HG02852 (cell line): ENCODE measurements around the gene UNC5A.

Experiments used
- ATAC-seq: cut with Tn5 transposase; IDR thresholded peaks from one replicate; pipeline ENCODE4 v1.9.1; 2021; ENCODE audit warnings: mild to moderate bottlenecking, moderate library complexity; ENCODE audit not compliant: unreplicated experiment

Gene UNC5A

GRCh38 chr5:176844706-176845391 lies 34.5 kb downstream of the UNC5A start:
- ATAC-seq, result no peak

GRCh38 chr5:176845392-176845713 lies 35.0 kb downstream of the UNC5A start:
- no peak for ATAC-seq

DNA sequence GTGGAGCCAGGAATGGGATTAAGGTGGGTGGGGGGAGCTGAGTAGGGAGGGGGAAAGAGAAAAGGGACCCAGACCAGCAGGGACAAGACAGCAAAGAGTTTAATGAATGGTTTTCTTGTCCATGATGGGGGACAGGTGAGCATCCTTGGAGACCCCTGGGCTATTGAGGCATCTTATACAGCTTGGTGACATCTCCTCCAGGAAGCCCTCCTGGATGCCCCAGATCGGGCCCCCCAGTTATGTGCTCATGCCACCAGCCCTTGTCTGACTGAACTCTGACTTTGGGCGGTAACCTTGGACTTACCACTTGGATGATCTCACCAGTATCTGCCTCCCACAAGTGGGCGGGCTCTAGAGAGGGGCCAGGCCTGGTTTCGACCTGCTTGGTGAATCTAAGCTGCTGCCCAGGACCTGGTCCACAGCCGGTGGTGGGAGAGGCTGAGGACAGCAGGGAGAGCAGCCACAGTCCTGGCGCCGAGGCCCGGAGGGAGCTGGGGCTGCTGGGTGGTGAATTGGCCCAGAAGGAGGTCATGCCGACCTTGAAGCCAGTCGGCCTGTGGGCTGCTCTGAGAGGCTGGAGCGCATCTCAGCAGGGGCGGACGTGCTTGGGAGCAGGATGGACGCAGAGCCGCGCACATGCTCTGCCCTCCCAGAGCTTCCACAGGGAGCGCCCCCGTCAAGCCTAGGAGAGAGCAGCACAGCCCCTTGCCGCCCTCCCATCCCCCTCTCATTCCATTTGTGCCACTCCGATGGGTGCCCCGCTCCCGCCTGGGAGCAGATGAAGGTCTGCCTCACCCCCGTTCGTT lies 36.2 kb downstream of the UNC5A start:
- ATAC-seq, result no peak

- ATAC-seq, result no peak
Observed at GRCh38 chr5:176847148-176847547, 36.8 kb downstream of the UNC5A start.

GRCh38 chr5:176847726-176848290 lies 37.4 kb downstream of the UNC5A start:
- ATAC-seq, result no peak

DNA sequence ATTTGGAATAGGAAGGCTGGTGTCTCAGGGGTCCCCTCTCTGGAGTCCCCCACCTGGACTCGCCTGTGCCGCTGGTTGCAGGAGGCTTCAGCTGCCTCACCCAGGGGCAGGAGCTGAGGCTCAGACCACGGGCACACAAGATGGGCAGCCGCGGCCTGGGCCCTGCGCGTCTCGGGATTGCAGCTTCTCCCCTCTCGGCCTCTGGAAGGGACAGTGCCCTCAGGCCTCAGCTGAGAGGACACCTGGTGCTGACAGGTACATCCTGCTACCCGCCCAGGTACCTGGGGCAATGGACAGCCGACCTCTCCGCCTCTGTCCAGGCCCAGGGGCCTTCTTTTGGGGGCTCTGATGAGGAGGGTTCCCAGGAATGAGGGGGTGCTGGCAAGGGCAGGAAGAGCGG lies 38.3 kb downstream of the UNC5A start:
- no peak for ATAC-seq

DNA sequence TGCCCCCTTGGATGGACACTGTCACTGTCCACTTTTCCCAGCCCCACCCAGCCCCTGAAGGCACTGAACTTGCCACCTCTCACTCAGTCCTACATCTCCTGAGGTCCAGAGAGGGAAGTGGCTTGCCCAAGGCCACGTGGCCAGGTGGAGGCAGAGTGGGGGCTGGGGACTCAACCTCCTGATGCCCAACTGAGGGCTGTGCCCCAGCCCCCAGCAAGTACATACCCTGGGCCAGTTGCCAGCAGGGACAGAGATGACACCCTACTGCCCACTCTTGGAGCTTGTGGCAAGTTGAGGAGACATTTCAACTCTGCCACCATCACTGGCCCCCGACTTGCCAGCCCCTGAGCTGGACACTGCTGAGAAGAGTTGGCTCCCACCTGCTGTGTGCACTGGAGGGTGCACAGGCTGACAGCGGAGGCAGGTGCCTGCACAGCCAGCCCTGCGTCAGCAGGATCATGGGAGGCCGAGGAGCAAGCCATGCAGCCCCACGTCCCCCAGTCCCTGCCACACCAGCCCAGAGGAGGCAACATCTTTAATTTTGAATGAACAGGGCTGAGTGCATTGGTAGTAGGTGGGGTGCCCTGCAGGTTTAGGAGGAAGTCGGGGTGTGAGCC lies 39.4 kb downstream of the UNC5A start:
- ATAC-seq, result no peak

DNA sequence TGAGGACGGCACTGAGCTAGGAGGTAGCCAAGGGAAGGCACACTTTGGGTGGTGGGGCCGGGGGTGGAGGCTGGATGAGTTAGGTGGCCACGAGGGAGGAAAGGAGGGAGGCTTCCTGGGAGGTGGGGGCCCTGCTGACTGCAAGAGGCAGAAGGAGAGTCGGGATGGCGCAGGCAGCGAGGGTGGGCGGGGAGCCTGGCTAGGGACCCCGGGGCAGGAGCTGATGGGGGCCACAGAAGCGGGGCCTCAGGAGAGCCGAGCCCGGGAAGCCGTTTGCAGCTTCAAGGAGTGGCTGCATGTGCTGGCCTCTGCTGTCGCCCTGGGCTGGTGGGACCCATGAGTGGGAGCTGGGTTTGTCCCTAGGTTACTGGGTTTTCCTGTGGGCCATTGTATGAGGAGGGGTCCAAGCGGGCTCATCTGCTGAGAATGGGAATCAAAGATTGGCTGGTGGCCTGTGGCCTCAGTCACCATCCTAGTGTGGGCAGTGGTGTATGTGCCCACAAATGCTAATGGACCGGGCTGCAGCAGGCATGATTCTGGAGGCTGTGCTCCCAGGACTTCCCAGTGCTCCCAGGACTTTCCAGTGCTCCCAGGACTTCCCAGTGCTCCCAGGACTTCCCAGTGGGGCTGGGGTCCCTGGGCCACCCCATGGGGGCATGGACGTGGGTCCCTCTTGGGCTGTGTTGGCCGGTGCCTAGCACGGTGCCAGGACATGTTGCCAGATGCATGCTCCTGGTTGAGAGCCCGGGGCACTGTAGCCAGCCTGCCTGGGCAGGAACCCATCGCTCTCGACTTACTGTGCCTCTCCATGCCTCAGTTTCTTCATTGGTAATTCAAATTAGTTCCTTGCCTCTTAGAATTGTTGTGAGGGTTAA lies 40.2 kb downstream of the UNC5A start:
- ATAC-seq, result no peak

GRCh38 chr5:176851380-176851779 lies 41.0 kb downstream of the UNC5A start:
- no peak for ATAC-seq

DNA sequence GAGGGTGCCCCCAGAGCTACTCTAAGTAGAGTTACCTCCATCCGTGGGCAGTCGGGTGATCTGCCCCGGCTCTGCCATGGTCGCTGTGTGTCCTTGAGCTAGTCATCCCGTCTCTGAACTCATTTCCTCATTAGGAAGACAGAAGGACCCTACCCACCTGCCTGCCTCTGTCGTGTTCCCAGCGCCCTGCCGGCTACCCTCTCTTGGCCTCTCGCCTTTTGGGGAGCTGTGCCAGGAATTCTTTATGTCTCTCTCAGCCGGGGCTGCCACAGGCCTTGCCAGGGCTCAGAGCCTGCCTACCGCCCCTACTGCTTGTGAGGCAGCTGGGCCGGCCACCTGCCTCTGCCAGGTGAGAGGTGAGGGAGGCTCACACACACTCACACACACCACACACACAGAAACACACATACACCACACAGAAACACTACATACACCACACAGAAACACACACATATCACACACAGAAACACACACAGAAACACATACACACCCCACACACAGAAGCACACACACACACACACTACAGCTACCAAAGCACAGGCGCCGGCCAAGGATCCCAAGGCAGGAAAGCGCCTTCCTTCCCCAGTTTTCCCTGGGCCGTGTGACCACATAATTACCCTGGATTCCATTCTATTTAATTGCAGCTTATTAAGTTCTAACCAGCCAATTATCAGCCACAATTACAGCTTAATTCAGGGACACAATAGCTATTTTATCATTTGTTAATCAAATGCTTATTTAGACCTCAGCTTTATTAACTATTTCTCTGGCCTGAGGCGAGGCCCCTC lies 41.7 kb downstream of the UNC5A start:
- ATAC-seq, result no peak

DNA sequence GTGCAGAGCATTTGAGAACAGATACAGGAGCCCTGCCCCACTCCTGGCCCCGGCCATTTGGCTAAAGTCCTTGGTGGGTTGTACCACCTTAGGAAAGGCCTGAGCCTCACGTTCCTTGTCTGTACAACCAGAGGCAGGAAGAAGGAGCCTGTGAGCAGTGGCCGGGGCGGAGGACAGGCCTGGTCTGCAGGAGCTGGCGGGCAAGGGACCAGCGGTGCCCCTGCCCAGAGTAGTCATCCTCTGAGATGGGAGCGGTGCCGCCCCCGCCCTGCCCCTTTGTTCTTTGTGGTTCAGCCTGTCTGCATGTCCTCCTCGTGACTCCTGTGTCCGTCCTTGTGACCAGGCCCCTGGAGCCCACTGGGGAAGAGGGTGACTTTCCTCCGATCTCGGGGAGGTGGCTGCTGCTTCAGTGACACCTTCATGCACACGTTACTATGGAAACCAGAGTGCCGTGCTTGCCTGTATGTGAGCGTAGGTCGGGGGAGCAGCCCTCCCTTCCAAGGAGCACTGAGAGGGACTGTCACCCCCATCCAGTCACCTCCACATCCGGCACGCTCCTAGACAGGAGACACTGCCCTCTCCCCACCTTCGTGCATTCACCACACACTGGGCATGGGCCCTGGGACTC lies 42.9 kb downstream of the UNC5A start:
- ATAC-seq, result no peak

DNA sequence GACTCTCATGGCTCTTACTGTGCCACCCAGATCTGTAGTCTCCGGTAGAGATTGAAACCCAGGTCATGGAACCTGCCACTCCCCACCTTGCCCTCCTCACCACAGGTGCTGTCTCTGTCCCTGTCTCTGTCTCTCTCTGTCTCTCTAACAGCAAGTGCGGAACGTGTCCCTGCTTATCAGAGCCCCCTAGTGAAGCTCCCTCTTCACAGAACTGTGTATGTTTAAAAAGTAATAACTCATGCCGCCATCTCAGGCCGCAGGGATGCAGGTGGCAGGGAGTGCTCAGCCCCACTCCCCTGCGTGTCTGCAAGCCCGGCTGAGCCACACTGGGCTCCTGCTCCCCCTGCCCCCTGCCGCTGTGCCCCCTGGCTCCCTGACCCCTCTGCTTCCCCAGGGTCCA lies 43.8 kb downstream of the UNC5A start:
- ATAC-seq, result no peak

GRCh38 chr5:176855598-176855997 lies 45.2 kb downstream of the UNC5A start:
- no peak for ATAC-seq

GRCh38 chr5:176856746-176857145 lies 46.4 kb downstream of the UNC5A start:
- ATAC-seq, result no peak

GRCh38 chr5:176857216-176857893 lies 47.0 kb downstream of the UNC5A start:
- no peak for ATAC-seq

DNA sequence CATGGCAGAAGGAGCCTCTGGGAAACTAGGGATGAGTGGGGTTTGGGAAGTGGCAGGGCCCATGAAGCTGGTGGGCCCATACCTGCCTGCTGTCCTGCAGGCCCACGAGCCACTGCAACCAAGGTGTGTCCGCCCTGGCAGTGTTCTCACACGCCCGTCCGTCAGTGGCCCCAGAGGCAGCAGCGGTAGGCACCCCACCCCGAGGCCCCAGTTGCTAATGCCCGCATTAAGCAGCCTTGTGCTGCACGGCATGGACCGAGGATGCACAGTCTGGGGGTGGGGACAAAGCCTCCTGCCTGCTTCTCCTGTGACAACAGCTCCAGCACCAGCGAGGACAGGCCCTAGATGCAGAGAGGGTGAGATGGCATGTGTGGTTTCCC lies 47.5 kb downstream of the UNC5A start:
- no peak for ATAC-seq

GRCh38 chr5:176859916-176860315 lies 49.6 kb downstream of the UNC5A start:
- ATAC-seq, result no peak

- no peak for ATAC-seq
Observed at GRCh38 chr5:176860381-176860780, 50.0 kb downstream of the UNC5A start.

GRCh38 chr5:176861276-176861675 lies 50.9 kb downstream of the UNC5A start:
- ATAC-seq, result no peak
